H1 (cell line): ENCODE data around the gene CALML5. TPM values are rescaled to one million over a fixed set of nuclear protein-coding genes. Genes with fewer than 3 reads are reported as not detected.

Source experiments
- CTCF ChIA-PET: fragments of 300-600 bp; sonication (Branson Sonifier 250); formaldehyde crosslinking; loops from one replicate; lab custom pipeline; 2021; ENCODE audit not compliant: partially characterized antibody; lab: Charles Lee
- POLR2A ChIA-PET: fragments of 300-600 bp; sonication (Branson Sonifier 250); formaldehyde crosslinking; loops from one replicate; lab custom pipeline; 2021; ENCODE audit warnings: inconsistent platforms; ENCODE audit not compliant: partially characterized antibody; lab: Charles Lee
- DNase-seq, 2 experiments: peaks; one replicate each; pipeline versions ENCODE4 v3.0.0 to v3.0.0-alpha.2; 2010 to 2022; ENCODE audit warnings: low spot score in 2 of 2, low read depth in 1 of 2, mixed read lengths in 1 of 2
- FAIRE-seq: peaks from 2 replicates; lab custom pipeline; 2011; peaks lifted over from hg19 to GRCh38; lab: Jason Lieb, UNC
- H2AFZ ChIP-seq: 2 replicates; pipeline ENCODE4 v1.8.1; 2012; ENCODE audit warnings: low read length, inconsistent platforms
- H2AK5ac ChIP-seq: 2 replicates; pipeline ENCODE4 v1.6.1; 2013; ENCODE audit warnings: low read depth, low read length
- H2BK120ac ChIP-seq: replicated peaks from 2 replicates; pipeline ENCODE3; 2013; ENCODE audit warnings: low read depth, low read length, inconsistent platforms
- H2BK12ac ChIP-seq: 2 replicates; pipeline ENCODE4 v1.6.1; 2013; ENCODE audit warnings: low read depth, low read length
- H2BK15ac ChIP-seq: 2 replicates; pipeline ENCODE4 v1.6.1; 2013; ENCODE audit warnings: low read length
- H2BK20ac ChIP-seq: 2 replicates; pipeline ENCODE4 v1.6.1; 2013; ENCODE audit warnings: low read length
- H2BK5ac ChIP-seq: 2 replicates; pipeline ENCODE4 v1.6.1; 2013; ENCODE audit warnings: low read depth, low read length
- H3K14ac ChIP-seq: 2 replicates; pipeline ENCODE4 v1.6.1; 2013; ENCODE audit warnings: inconsistent platforms; ENCODE audit not compliant: insufficient read length
- H3K18ac ChIP-seq: 2 replicates; pipeline ENCODE4 v1.6.1; 2013; ENCODE audit warnings: low read length; ENCODE audit errors: extremely low read depth
- H3K23ac ChIP-seq: 2 replicates; pipeline ENCODE4 v1.6.1; 2013; ENCODE audit warnings: inconsistent platforms; ENCODE audit not compliant: insufficient read length
- H3K23me2 ChIP-seq: 2 replicates; pipeline ENCODE4 v1.6.1; 2013; ENCODE audit warnings: low read depth, low read length
- H3K27ac ChIP-seq: 2 replicates; pipeline ENCODE4 v1.6.1; 2011; ENCODE audit warnings: low read depth, low read length, inconsistent platforms
- H3K27me3 ChIP-seq, 4 experiments: replicated peaks in 1 of 4; 1 replicate in 1 of 4; 2 replicates in 3 of 4; pipeline versions ENCODE4 v1.6.1 to v1.8.1; 2011 to 2013; ENCODE audit warnings: low read length in 3 of 4, mild to moderate bottlenecking in 3 of 4, inconsistent platforms in 2 of 4, mixed read lengths in 2 of 4, moderate library complexity in 1 of 4; ENCODE audit not compliant: control insufficient read depth in 3 of 4, insufficient read depth in 3 of 4; ENCODE audit errors: extremely low read depth in 1 of 4
- H3K36me3 ChIP-seq, 4 experiments: 2 replicates each; pipeline versions ENCODE4 v1.6.1 to v1.8.1; 2011 to 2013; ENCODE audit warnings: mild to moderate bottlenecking in 4 of 4, low read length in 3 of 4, moderate library complexity in 2 of 4, control low read depth in 1 of 4, inconsistent platforms in 1 of 4; ENCODE audit not compliant: insufficient read depth in 4 of 4, control insufficient read depth in 2 of 4
- H3K4ac ChIP-seq: replicated peaks from 2 replicates; pipeline ENCODE3; 2013; ENCODE audit warnings: low read length, low read depth, mixed read lengths, inconsistent platforms; ENCODE audit not compliant: insufficient read length
- H3K4me1 ChIP-seq, 4 experiments: replicated peaks in 1 of 4; 1 replicate in 1 of 4; 2 replicates in 3 of 4; pipeline versions ENCODE4 v1.6.1 to v1.8.1; 2011 to 2013; ENCODE audit warnings: low read length in 3 of 4, inconsistent platforms in 2 of 4, mixed read lengths in 1 of 4; ENCODE audit not compliant: insufficient read depth in 4 of 4, control insufficient read depth in 3 of 4
- H3K4me2 ChIP-seq, 2 experiments: 2 replicates each; pipeline versions ENCODE4 v1.6.1 to v1.8.1; 2011 to 2013; ENCODE audit warnings: low read depth in 2 of 2, low read length in 2 of 2, control low read depth in 1 of 2, inconsistent platforms in 1 of 2, mild to moderate bottlenecking in 1 of 2; ENCODE audit not compliant: insufficient read depth in 1 of 2
- H3K4me3 ChIP-seq, 4 experiments: fragments of 200-600, 300-600 bp in 1 of 4; sonication (generic), shearing (Covaris generic), sonication (Bioruptor Twin) in 1 of 4; 2 replicates each; pipeline versions ENCODE4 v1.5.1 to v1.8.1; 2011 to 2016; ENCODE audit warnings: low read length in 4 of 4, low read depth in 3 of 4, control low read depth in 2 of 4, inconsistent platforms in 2 of 4, mild to moderate bottlenecking in 2 of 4, mixed read lengths in 1 of 4, moderate library complexity in 1 of 4; ENCODE audit not compliant: insufficient read depth in 2 of 4; ENCODE audit errors: extremely low read depth in 1 of 4
- H3K56ac ChIP-seq: replicated peaks from 2 replicates; pipeline ENCODE3; 2013; ENCODE audit warnings: low read depth, mild to moderate bottlenecking, mixed read lengths, low read length, inconsistent platforms; ENCODE audit not compliant: insufficient read length
- H3K79me1 ChIP-seq: 2 replicates; pipeline ENCODE4 v1.6.1; 2013; ENCODE audit warnings: low read depth, low read length, control low read depth
- H3K79me2 ChIP-seq, 2 experiments: 2 replicates each; pipeline versions ENCODE4 v1.6.1 to v1.8.1; 2012 to 2013; ENCODE audit warnings: low read length in 2 of 2, mild to moderate bottlenecking in 2 of 2, inconsistent platforms in 1 of 2; ENCODE audit not compliant: insufficient read depth in 2 of 2, control insufficient read depth in 1 of 2
- H3K9ac ChIP-seq, 4 experiments: replicated peaks in 1 of 4; 1 replicate in 1 of 4; 2 replicates in 3 of 4; pipeline versions ENCODE4 v1.6.1 to v1.8.1; 2011 to 2013; ENCODE audit warnings: low read depth in 3 of 4, low read length in 3 of 4, control low read depth in 2 of 4, mild to moderate bottlenecking in 2 of 4, moderate library complexity in 2 of 4, inconsistent platforms in 1 of 4; ENCODE audit errors: extremely low read depth in 1 of 4
- H3K9me3 ChIP-seq, 2 experiments: 2 replicates each; pipeline versions ENCODE4 v1.6.1 to v1.8.1; 2012 to 2013; ENCODE audit warnings: mild to moderate bottlenecking in 2 of 2, moderate library complexity in 2 of 2, control low read depth in 1 of 2, inconsistent platforms in 1 of 2, low read depth in 1 of 2, low read length in 1 of 2, mixed read lengths in 1 of 2; ENCODE audit not compliant: insufficient read depth in 2 of 2
- H4K20me1 ChIP-seq, 2 experiments: replicated peaks in 1 of 2; 2 replicates each; pipeline versions ENCODE3 to v1.8.1; 2011 to 2013; ENCODE audit warnings: inconsistent platforms in 2 of 2, low read length in 2 of 2, mild to moderate bottlenecking in 1 of 2; ENCODE audit not compliant: insufficient read depth in 2 of 2, control insufficient read depth in 1 of 2
- H4K5ac ChIP-seq: 2 replicates; pipeline ENCODE4 v1.6.1; 2013; ENCODE audit warnings: low read length, low read depth, mixed read lengths, inconsistent platforms; ENCODE audit not compliant: insufficient read length
- H4K8ac ChIP-seq: 2 replicates; pipeline ENCODE4 v1.8.0; 2013; ENCODE audit warnings: mild to moderate bottlenecking, moderate library complexity, low read length, inconsistent platforms; ENCODE audit not compliant: insufficient read depth; ENCODE audit errors: extremely low read depth
- H4K91ac ChIP-seq: replicated peaks from 2 replicates; pipeline ENCODE3; 2013; ENCODE audit warnings: low read length, mixed read lengths, inconsistent platforms; ENCODE audit not compliant: insufficient read length
- CTBP2 ChIP-seq: IDR thresholded peaks from 2 replicates; pipeline ENCODE4 v1.7.0; 2011; ENCODE audit warnings: borderline replicate concordance, mild to moderate bottlenecking, moderate library complexity, mixed read lengths, low read length; ENCODE audit not compliant: insufficient read depth, insufficient read length
- E2F6 ChIP-seq: IDR thresholded peaks from 2 replicates; pipeline ENCODE4 v1.6.1; 2012; ENCODE audit warnings: inconsistent platforms
- GTF2F1 ChIP-seq: IDR thresholded peaks from 2 replicates; pipeline ENCODE4 v1.6.1; 2012; ENCODE audit warnings: low read depth, low read length, improper control_type of control experiment, borderline replicate concordance
- KDM4A ChIP-seq: IDR thresholded peaks from one replicate; pipeline ENCODE4 v1.7.1; 2012; ENCODE audit warnings: low read depth, mild to moderate bottlenecking, moderate library complexity, low read length, inconsistent platforms; ENCODE audit not compliant: severe bottlenecking
- POLR2AphosphoS5 ChIP-seq: IDR thresholded peaks from 2 replicates; pipeline ENCODE4 v1.6.1; 2011; ENCODE audit warnings: low read depth, low read length
- RNF2 ChIP-seq: fragments of 200-900, 300-1000 bp; sonication (generic); IDR thresholded peaks from 2 replicates; pipeline ENCODE4 v1.7.1; 2016; ENCODE audit warnings: borderline replicate concordance, low read depth, mild to moderate bottlenecking, antibody characterized with exemption, low read length; ENCODE audit not compliant: poor library complexity, severe bottlenecking; ENCODE audit errors: missing control alignments
- SIN3A ChIP-seq, 2 experiments: IDR thresholded peaks in 1 of 2; conservative IDR thresholded peaks in 1 of 2; 2 replicates each; pipeline ENCODE4 v1.6.1; 2011 to 2012; ENCODE audit warnings: low read length in 2 of 2, improper control_type of control experiment in 1 of 2, low read depth in 1 of 2, mild to moderate bottlenecking in 1 of 2
- SUZ12 ChIP-seq: fragments of 200-600 bp; sonication (generic); IDR thresholded peaks from 2 replicates; pipeline ENCODE4 v1.6.1; 2012; ENCODE audit warnings: mild to moderate bottlenecking, inconsistent platforms, low read length, moderate library complexity, mixed read lengths
- USF2 ChIP-seq: IDR thresholded peaks from 2 replicates; pipeline ENCODE4 v1.6.1; 2011; ENCODE audit warnings: low read length, improper control_type of control experiment
- ZNF274 ChIP-seq: IDR thresholded peaks from 2 replicates; pipeline ENCODE4 v1.7.0; 2012; ENCODE audit warnings: low read length, borderline replicate concordance; ENCODE audit errors: extremely low read depth
- WGBS, 2 experiments: shearing (Covaris generic) in 1 of 2; methylation state at CpG; one replicate each; pipeline versions ENCODE4 v1.1.6 to v1.1.7; 2013 to 2015; ENCODE audit warnings: low lambda C conversion rate in 2 of 2, mixed read lengths in 2 of 2, inconsistent platforms in 1 of 2, low coverage in 1 of 2, missing lambda C conversion rate in 1 of 2; ENCODE audit not compliant: insufficient replicate concordance in 2 of 2, insufficient coverage in 1 of 2, insufficient read length in 1 of 2; ENCODE audit errors: extremely low coverage in 1 of 2, missing lambda C conversion rate in 1 of 2; 5-methylcytosine and 5-hydroxymethylcytosine counted together
- polyA plus RNA-seq, 7 experiments: library from polyadenylated mRNA; depleted of rRNA in 3 of 7; stranded (reverse) in 5 of 7; unstranded in 2 of 7; fragments of >200 nt in 5 of 7; fragments of 200-250 nt in 2 of 7; gene quantifications; 1 replicate in 5 of 7; 2 replicates in 1 of 7; 4 replicates in 1 of 7; pipeline versions ENCODE4 v1.2.1 to v1.2.3, GENCODE V29; 2011 to 2013; ENCODE audit warnings: missing spikeins in 2 of 7, mixed read lengths in 2 of 7
- total RNA-seq: library from RNA; stranded (reverse); fragmentation: NEBNext Ultra II Directional; extraction: Animal tissue kit (Norgen Biotek cat#: 25700); gene quantifications from 2 replicates; pipeline ENCODE4 v1.2.1, GENCODE V29; 2021

CALML5 gene
- total and polyA plus RNA-seq, 2 of the 8 experiments (the other 6 are each of a cell fraction or from before 2014, with no cell fraction given), result not detected

- Histone ChIP-seq H2AK5ac (no peak overlapping the region), H4K8ac (no peak overlapping the region), H2BK120ac (no peak overlapping the region), H3K27me3 (no peaks in the 10 kb centered on the region), H3K9me3 (no peaks in the 10 kb centered on the region), H2BK20ac (no peak overlapping the region), H3K4ac (no peak overlapping the region), H3K23me2 (peaks cover 12% of the 10 kb centered on the region; the same call in 1 of the 2 replicates), H4K5ac (no peak overlapping the region), H4K20me1 (peaks cover 0 to 3% of the 10 kb centered on the region in 2 experiments), H3K9ac (no peak overlapping the region), H3K4me1 (peaks cover 0 to 3% (median 0%) of the 10 kb centered on the region in 4 experiments; a peak in 1 of 7 replicates), H3K79me2 (no peaks in the 10 kb centered on the region), H3K23ac (no peak overlapping the region), H3K79me1 (no peaks in the 10 kb centered on the region), H4K91ac (no peak overlapping the region), H3K4me3 (no peak overlapping the region), H2BK12ac (no peak overlapping the region), H2AFZ (no peak overlapping the region), H3K4me2 (no peak overlapping the region), H2BK5ac (no peak overlapping the region), H3K18ac (no peak overlapping the region), H3K56ac (no peak overlapping the region), H3K14ac (no peak overlapping the region), H3K36me3 (no peaks in the 10 kb centered on the region), H2BK15ac (peak overlapping the region; percentile 81; the same call in 1 of the 2 replicates), H3K27ac (no peak overlapping the region)
- DNase-seq (no peak), FAIRE-seq (no peak)
- 93% methylated on average over 7 of the region's 7 CpGs; no CpG with 5 or more reads in 1 of the 2 experiments for WGBS, 2 experiments
- POLR2A ChIA-PET, result interaction anchor here (0.8 to 2.4 kb wide), 3 partner anchors 16 to 54 kb away, joined by 3 to 5 read pairs (median 3); no protein-coding TSS in a partner anchor
- CTCF ChIA-PET, result interaction anchor here (0.6 to 4.7 kb wide), 10 partner anchors 10 to 129 kb away, joined by 3 to 28 read pairs (median 4); no protein-coding TSS in a partner anchor
- no peak for TF ChIP-seq RNF2
- no peak for TF ChIP-seq GTF2F1
- TF ChIP-seq SUZ12, result no peak
- TF ChIP-seq SIN3A (conservative IDR thresholded peaks at IDR 0.05 in 1 of 2, IDR thresholded peaks at IDR 0.05 in 1 of 2; ENCODE audit: low read depth in 1 of 2, low read length in 2 of 2), result no peak
- TF ChIP-seq CTBP2, result no peak
- TF ChIP-seq ZNF274, result no peak
- no peak for TF ChIP-seq KDM4A
- no peak for TF ChIP-seq E2F6
- no peak for TF ChIP-seq USF2
- no peak for TF ChIP-seq POLR2AphosphoS5
Measured at GRCh38 chr10:5500162-5500670, 846 bp upstream of the CALML5 start.
